A673 (cell line): ENCODE results near the gene SPATS2. TPM values are rescaled to one million over a fixed set of nuclear protein-coding genes. Genes with fewer than 3 reads are reported as not detected.

Source experiments
- BruUV-seq: library from RNA; stranded (reverse); fragments of 400-500 nt; replicated peaks from 2 replicates; lab custom pipeline; 2021; lab: Mats Ljungman, UMichigan
- CTCF ChIA-PET: fragments of 300-600 bp; sonication (Branson Sonifier 250); formaldehyde crosslinking; loops from one replicate; lab custom pipeline; 2022; ENCODE audit warnings: antibody characterized with exemption; lab: Charles Lee
- POLR2A ChIA-PET: fragments of 300-600 bp; sonication (Branson Sonifier 250); formaldehyde crosslinking; loops from one replicate; lab custom pipeline; 2022; ENCODE audit warnings: antibody characterized with exemption; ENCODE audit not compliant: low non-redundant PET; lab: Charles Lee
- DNase-seq: peaks from one replicate; pipeline ENCODE4 v3.0.0-alpha.2; 2015; ENCODE audit warnings: low spot score
- H3K27ac ChIP-seq: fragments of 200-600 bp; sonication (generic); 2 replicates; pipeline ENCODE4 v1.5.1; 2016; ENCODE audit warnings: mixed run types, low read depth, mild to moderate bottlenecking, mixed read lengths, antibody characterized with exemption, low read length; ENCODE audit not compliant: poor library complexity, severe bottlenecking
- H3K27me3 ChIP-seq: fragments of 200-600 bp; sonication (generic); replicated peaks from 2 replicates; pipeline ENCODE4 v1.6.1; 2017; ENCODE audit warnings: mixed run types, low read depth, mild to moderate bottlenecking, mixed read lengths, antibody characterized with exemption, low read length; ENCODE audit not compliant: insufficient read depth, poor library complexity
- H3K36me3 ChIP-seq: fragments of 200-600 bp; sonication (generic); 2 replicates; pipeline ENCODE4 v1.6.1; 2016; ENCODE audit warnings: mixed run types, mild to moderate bottlenecking, mixed read lengths, antibody characterized with exemption, low read length; ENCODE audit not compliant: insufficient read depth, poor library complexity, severe bottlenecking
- H3K4me1 ChIP-seq: fragments of 200-600 bp; sonication (generic); 2 replicates; pipeline ENCODE4 v1.6.1; 2017; ENCODE audit warnings: mixed run types, mild to moderate bottlenecking, mixed read lengths, antibody characterized with exemption, low read length; ENCODE audit not compliant: insufficient read depth, poor library complexity, severe bottlenecking
- H3K4me3 ChIP-seq: fragments of 200-600 bp; sonication (generic); 2 replicates; pipeline ENCODE4 v1.5.1; 2016; ENCODE audit warnings: low read depth, mixed run types, mild to moderate bottlenecking, mixed read lengths, low read length; ENCODE audit not compliant: poor library complexity, severe bottlenecking
- H3K9me3 ChIP-seq: fragments of 200-600 bp; sonication (generic); 2 replicates; pipeline ENCODE4 v1.6.1; 2016; ENCODE audit warnings: mixed run types, low read depth, mild to moderate bottlenecking, mixed read lengths, antibody characterized with exemption, low read length; ENCODE audit not compliant: poor library complexity, severe bottlenecking
- CTCF ChIP-seq: fragments of 300-800, 200-600 bp; sonication (generic); conservative IDR thresholded peaks from 2 replicates; pipeline ENCODE4 v1.5.1; 2017; ENCODE audit warnings: low read depth, mild to moderate bottlenecking, antibody characterized with exemption, low read length, moderate library complexity, mixed read lengths
- EZH2 ChIP-seq: fragments of 200-600 bp; sonication (generic); IDR thresholded peaks from 2 replicates; pipeline ENCODE4 v1.6.1; 2017; ENCODE audit warnings: borderline replicate concordance, low read depth, mild to moderate bottlenecking, mixed read lengths, antibody characterized with exemption, low read length; ENCODE audit not compliant: poor library complexity, severe bottlenecking
- intact Hi-C: fragments of 100-400 bp; cut with micrococcal nuclease; formaldehyde crosslinking; loops from one replicate; pipeline ENCODE4 v1.10.0; 2022; ENCODE audit not compliant: unreplicated experiment
- total RNA-seq: library from RNA; stranded (reverse); gene quantifications from 2 replicates; pipeline ENCODE4 v1.2.3, GENCODE V29; 2021

SPATS2 gene
- total RNA-seq, 1 experiment from 2014 or later: 82.8 TPM

DNA sequence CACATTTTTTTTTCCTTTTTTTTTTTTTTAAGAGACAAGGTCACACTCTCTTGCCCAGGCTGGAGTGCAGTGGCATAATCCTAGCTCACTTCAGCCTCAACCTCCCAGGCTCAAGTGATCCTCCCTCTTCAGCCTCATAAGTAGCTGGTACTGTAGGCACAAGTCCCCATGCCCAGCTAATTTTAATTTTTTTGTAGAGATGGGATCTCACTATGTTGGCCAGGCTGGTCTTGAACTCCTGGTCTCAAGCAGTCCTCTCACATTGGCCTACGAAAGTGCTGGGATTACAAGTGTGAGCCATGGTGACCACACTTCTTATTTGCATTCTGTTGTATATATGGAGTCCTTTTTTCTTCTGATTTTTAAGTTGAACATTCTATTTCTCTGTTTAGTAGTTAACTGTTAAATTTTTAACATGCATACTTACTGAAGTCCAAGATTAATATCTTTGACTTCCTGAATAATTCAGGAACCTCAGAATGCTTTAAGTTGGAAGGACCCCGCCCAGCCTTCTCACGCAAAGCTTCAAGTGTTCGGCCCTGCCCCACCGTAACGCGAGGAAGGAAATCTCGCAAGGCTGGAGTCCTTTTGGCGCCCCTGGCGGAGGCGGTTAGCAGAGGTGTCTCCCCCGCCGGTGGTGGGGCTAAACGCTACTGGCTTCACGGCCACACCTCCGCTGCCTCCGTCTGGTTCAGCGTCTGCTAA lies 21.6 kb downstream of the SPATS2 start:
- ChIA-PET CTCF (interaction anchor here (0.7 kb wide), 1 partner anchor 454 kb away, joined by 4 read pairs; the partner anchor contains the start of gene BCDIN3D), POLR2A (no interaction called here)
- TF ChIP-seq EZH2: no peak
- no peak for TF ChIP-seq CTCF
- H3K27me3 ChIP-seq: no peaks in the 10 kb centered on the region
- H3K4me1 ChIP-seq: no peaks in the 10 kb centered on the region
- no TSS peak for BruUV-seq
- H3K36me3 ChIP-seq: no peaks in the 10 kb centered on the region
- H3K4me3 ChIP-seq: no peak overlapping the region
- H3K27ac ChIP-seq: no peak overlapping the region
- intact Hi-C loops: no loop called here
- H3K9me3 ChIP-seq: no peaks in the 10 kb centered on the region
- no peak for DNase-seq

DNA sequence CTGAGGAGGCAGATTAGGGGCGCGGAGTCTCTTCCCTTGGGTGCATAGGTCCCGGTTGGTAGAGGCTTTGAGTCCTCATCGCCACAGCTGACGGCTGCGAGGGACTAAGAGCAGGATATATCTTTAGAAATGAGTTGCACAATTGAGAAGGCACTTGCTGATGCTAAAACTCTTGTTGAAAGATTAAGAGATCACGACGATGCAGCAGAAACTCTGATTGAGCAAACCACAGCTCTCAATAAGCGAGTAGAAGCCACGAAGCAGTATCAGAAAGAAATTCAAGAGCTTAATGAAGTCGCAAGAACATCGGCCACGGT lies 22.1 kb downstream of the SPATS2 start:
- ChIA-PET CTCF (interaction anchor here (0.7 kb wide), 1 partner anchor 454 kb away, joined by 4 read pairs; the partner anchor contains the start of gene BCDIN3D), POLR2A (no interaction called here)
- TF ChIP-seq EZH2: no peak
- TF ChIP-seq CTCF: no peak
- no peak overlapping the region for H3K4me3 ChIP-seq
- H3K4me1 ChIP-seq: no peaks in the 10 kb centered on the region
- H3K27ac ChIP-seq: no peak overlapping the region
- peaks cover 4% of the 10 kb centered on the region for H3K36me3 ChIP-seq
- intact Hi-C loops: no loop called here
- no peaks in the 10 kb centered on the region for H3K27me3 ChIP-seq
- H3K9me3 ChIP-seq: no peaks in the 10 kb centered on the region
- BruUV-seq: no TSS peak
- no peak for DNase-seq

- no TSS peak for BruUV-seq
Observed at GRCh38 chr12:49397000-49397399, 29.7 kb downstream of the SPATS2 start.

More at GRCh38 chr12:49397000-49397399, 29.7 kb downstream of the SPATS2 start:
- Histone ChIP-seq H3K27ac (no peak overlapping the region), H3K4me3 (no peak overlapping the region), H3K27me3 (no peaks in the 10 kb centered on the region), H3K36me3 (peaks cover 4% of the 10 kb centered on the region), H3K4me1 (no peaks in the 10 kb centered on the region), H3K9me3 (no peaks in the 10 kb centered on the region)
- DNase-seq: no peak
- TF ChIP-seq EZH2 (no peak), CTCF (no peak)
- intact Hi-C loops: no loop called here
- CTCF ChIA-PET: interaction anchor here (0.6 to 1.0 kb wide), 2 partner anchors 17 to 65 kb away, joined by 7 to 12 read pairs; no protein-coding TSS in a partner anchor
- POLR2A ChIA-PET: no interaction called here
